Uterus (tissue), 4 donors: ENCODE measurements around the gene CTNND2. TPM values are rescaled to one million over a fixed set of nuclear protein-coding genes. Genes with fewer than 3 reads are reported as not detected.

Experiments used
- DNase-seq, 2 donors: peaks; one replicate each; pipeline ENCODE4 v3.0.0-alpha.2; 2019 to 2020
- H3K27ac ChIP-seq, 2 donors: fragments of 200-600 bp; sonication (generic); 1 replicate in 1 of 2; 2 replicates in 1 of 2; pipeline ENCODE4 v1.5.1; 2016 to 2018
- H3K27me3 ChIP-seq, 2 donors: fragments of 200-600 bp; sonication (generic); one replicate each; pipeline ENCODE4 v1.5.1; 2018 to 2019; ENCODE audit warnings: control low read depth in 1 of 2
- H3K36me3 ChIP-seq, 2 donors: fragments of 200-600 bp; sonication (generic); one replicate each; pipeline ENCODE4 v1.5.1; 2019; ENCODE audit warnings: control low read depth in 1 of 2
- H3K4me1 ChIP-seq, 2 donors: fragments of 200-600 bp; sonication (generic); one replicate each; pipeline ENCODE4 v1.5.1; 2018 to 2019; ENCODE audit warnings: control low read depth in 1 of 2
- H3K4me3 ChIP-seq, 2 donors: fragments of 200-600 bp; sonication (generic); 1 replicate in 1 of 2; 2 replicates in 1 of 2; pipeline ENCODE4 v1.5.1; 2018 to 2019; ENCODE audit warnings: mild to moderate bottlenecking in 1 of 2
- H3K9me3 ChIP-seq, 2 donors: fragments of 200-600 bp; sonication (generic); one replicate each; pipeline ENCODE4 v1.5.1; 2019; ENCODE audit warnings: control low read depth in 1 of 2
- POLR2A ChIP-seq, 2 donors: fragments of 450-650 bp; IDR thresholded peaks; one replicate each; pipeline ENCODE4 v1.6.1; 2016; ENCODE audit warnings: antibody characterized with exemption in 2 of 2, mild to moderate bottlenecking in 1 of 2, moderate library complexity in 1 of 2
- intact Hi-C: fragments of 100-400 bp; cut with DNase I; formaldehyde crosslinking; loops from one replicate; pipeline ENCODE4 v1.15.1; 2023; ENCODE audit warnings: low total_unique reads
- total RNA-seq, 4 donors: library from RNA; depleted of rRNA in 3 of 4; stranded (reverse); fragments of >200 nt in 3 of 4; gene quantifications; one replicate each; pipeline versions ENCODE4 v1.1.0 to v1.2.4, GENCODE V29; 2014 to 2023
- TF ChIP-seq, protein P1 (sequence below), 4 experiments: fragments of 200-600 bp in 2 of 4; fragments of 450-650 bp in 2 of 4; sonication (generic) in 2 of 4; IDR thresholded peaks; one replicate each; pipeline ENCODE4 v1.5.1; 2016 to 2019; ENCODE audit warnings: antibody characterized with exemption in 4 of 4, mild to moderate bottlenecking in 2 of 4, moderate library complexity in 1 of 4
- donor health status: DM: yes; HTN: yes; CAD: no.

Gene CTNND2
- total RNA-seq, 4 donors from 2014 or later, result 0.49 to 1.2 TPM; not detected in 2

DNA sequence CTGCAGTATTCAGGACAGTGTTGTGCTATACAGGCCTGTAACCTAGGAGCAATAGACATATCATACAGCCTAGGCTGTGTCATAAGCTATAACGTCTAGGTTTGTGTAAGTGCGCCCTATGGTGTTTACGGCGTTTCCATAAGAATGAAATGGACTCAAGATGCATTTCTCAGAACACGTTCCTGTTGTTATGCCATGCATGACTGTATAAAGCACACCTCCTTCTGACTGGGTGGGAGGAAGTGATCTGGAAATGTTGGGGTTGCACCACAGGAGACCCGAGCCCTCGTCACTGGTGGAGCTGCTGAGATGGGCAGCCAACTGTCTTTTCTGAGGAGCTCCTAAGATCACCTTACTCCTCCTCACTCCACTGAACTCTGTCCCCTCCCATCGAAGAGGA is 751.9 kb downstream of the CTNND2 start:
- Histone ChIP-seq H3K4me1 (no peaks in the 10 kb centered on the region), H3K9me3 (no peaks in the 10 kb centered on the region), H3K27ac (no peak overlapping the region), H3K36me3 (no peaks in the 10 kb centered on the region), H3K4me3 (no peak overlapping the region), H3K27me3 (no peaks in the 10 kb centered on the region)
- no peak for DNase-seq
- TF ChIP-seq POLR2A (IDR thresholded peaks at IDR 0.05), result no peak
- TF ChIP-seq, protein P1, sequence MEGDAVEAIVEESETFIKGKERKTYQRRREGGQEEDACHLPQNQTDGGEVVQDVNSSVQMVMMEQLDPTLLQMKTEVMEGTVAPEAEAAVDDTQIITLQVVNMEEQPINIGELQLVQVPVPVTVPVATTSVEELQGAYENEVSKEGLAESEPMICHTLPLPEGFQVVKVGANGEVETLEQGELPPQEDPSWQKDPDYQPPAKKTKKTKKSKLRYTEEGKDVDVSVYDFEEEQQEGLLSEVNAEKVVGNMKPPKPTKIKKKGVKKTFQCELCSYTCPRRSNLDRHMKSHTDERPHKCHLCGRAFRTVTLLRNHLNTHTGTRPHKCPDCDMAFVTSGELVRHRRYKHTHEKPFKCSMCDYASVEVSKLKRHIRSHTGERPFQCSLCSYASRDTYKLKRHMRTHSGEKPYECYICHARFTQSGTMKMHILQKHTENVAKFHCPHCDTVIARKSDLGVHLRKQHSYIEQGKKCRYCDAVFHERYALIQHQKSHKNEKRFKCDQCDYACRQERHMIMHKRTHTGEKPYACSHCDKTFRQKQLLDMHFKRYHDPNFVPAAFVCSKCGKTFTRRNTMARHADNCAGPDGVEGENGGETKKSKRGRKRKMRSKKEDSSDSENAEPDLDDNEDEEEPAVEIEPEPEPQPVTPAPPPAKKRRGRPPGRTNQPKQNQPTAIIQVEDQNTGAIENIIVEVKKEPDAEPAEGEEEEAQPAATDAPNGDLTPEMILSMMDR (IDR thresholded peaks at IDR 0.05), result no peak
- intact Hi-C loops, result no loop called here

DNA sequence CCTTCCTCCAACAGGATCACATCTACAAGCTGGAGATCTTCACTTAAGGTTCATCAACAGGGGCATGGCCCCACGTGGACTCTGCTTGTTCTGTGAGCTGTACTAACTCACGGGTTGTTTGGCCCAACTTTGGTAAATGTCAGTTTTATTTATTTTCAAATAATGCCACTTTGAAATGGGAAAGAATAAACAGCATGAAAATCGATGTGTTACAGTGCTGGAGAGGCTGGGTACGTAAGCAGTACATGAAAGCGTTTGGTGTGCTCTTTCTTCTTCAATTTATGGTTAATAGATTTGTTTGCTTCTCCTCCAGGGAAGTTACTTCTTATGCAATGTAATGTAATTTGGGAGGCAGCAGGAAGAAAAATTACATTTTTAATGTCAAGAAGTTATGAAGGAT is 753.3 kb downstream of the CTNND2 start:
- H3K4me3 ChIP-seq, result no peak overlapping the region
- intact Hi-C loops, result no loop called here
- no peaks in the 10 kb centered on the region for H3K4me1 ChIP-seq
- H3K9me3 ChIP-seq, result no peaks in the 10 kb centered on the region
- TF ChIP-seq POLR2A (IDR thresholded peaks at IDR 0.05), result no peak
- TF ChIP-seq, protein P1 (IDR thresholded peaks at IDR 0.05), result no peak
- no peaks in the 10 kb centered on the region for H3K36me3 ChIP-seq
- H3K27ac ChIP-seq, result no peak overlapping the region
- H3K27me3 ChIP-seq, result no peaks in the 10 kb centered on the region
- no peak for DNase-seq

DNA sequence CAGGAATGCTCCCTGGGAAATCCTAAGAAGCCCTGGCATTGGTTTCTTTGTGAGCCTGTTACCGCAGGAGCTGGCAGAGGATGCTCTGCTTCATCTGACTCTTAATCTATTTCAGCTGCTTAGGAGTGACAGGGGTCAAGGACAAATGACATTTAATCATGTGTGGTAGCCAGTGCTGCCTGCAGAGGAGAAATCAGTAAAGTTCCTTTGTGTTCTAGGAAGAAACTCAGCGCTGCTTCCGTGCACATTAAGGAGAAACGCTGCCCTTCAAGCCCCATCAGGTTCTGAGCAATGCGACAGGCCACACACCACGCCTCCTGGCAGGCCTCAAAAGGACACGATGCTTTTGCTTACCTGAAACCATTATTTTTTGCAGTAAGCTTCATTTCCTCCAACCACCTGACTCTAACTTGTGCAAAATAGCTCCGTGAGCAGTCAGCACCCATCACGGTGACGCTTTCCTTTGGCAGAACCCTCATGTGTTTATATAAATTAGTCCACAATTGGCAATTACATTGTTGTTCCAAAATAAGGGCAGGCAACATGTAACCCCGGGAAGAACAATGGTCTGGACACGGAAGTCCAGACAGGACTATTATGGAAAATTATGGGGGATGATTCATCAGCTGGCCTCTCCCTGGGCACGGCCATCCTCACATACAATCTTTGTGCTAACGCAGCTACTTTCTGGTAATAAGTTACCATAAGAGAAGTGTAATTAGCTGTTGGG is 755.3 kb downstream of the CTNND2 start:
- TF ChIP-seq POLR2A (IDR thresholded peaks at IDR 0.05), result no peak
- TF ChIP-seq, protein P1 (IDR thresholded peaks at IDR 0.05), result no peak
- H3K4me1 ChIP-seq, result no peaks in the 10 kb centered on the region
- DNase-seq, result no peak
- no peak overlapping the region for H3K4me3 ChIP-seq
- no peaks in the 10 kb centered on the region for H3K9me3 ChIP-seq
- H3K27me3 ChIP-seq, result no peaks in the 10 kb centered on the region
- H3K36me3 ChIP-seq, result no peaks in the 10 kb centered on the region
- intact Hi-C loops, result no loop called here
- no peak overlapping the region for H3K27ac ChIP-seq

DNA sequence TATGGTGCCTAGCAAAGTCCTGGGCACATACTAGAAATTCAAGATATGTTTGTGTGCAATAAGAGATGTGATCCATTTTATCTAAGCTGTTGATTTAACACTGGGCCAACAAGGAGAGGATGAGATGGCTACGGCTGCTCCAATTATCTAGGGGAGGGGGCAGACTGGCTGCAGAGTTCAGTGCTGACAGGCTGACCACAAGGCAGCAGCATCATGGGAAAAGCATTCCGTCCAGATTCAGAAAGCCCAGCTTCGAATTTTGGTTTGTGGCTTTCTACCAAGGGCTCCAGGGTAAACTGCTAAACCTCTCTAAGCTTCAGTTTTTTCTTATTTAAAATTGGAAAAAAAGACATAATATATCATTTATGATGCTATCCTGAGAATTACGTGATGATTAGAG is 758.1 kb downstream of the CTNND2 start:
- H3K27me3 ChIP-seq, result no peaks in the 10 kb centered on the region

More for the DNA sequence above, 758.1 kb downstream of the CTNND2 start:
- DNase-seq, result no peak
- TF ChIP-seq, protein P1 (IDR thresholded peaks at IDR 0.05), result no peak
- TF ChIP-seq POLR2A (IDR thresholded peaks at IDR 0.05), result no peak
- Histone ChIP-seq H3K4me3 (no peak overlapping the region), H3K4me1 (no peaks in the 10 kb centered on the region), H3K36me3 (no peaks in the 10 kb centered on the region), H3K9me3 (no peaks in the 10 kb centered on the region), H3K27ac (no peak overlapping the region)
- intact Hi-C loops, result no loop called here
